K562 (cell line): ENCODE measurements around the gene SCGB1C2.

Experiments
- NFE2L1 ChIP-seq: fragments of 450-650 bp; IDR thresholded peaks from 2 replicates; pipeline ENCODE4 v1.6.1; 2016; ENCODE audit warnings: missing genetic modification characterization, low read depth, mild to moderate bottlenecking, missing compliant biosample characterization, moderate library complexity, borderline replicate concordance
- POLR2AphosphoS5 ChIP-seq: IDR thresholded peaks from 2 replicates; pipeline ENCODE4 v1.6.1; 2011; ENCODE audit warnings: mild to moderate bottlenecking, low read depth, low read length, moderate library complexity; ENCODE audit not compliant: control insufficient read depth, insufficient read depth
- RBM22 ChIP-seq: fragments of 200-400 bp; formaldehyde crosslinking; IDR thresholded peaks from 2 replicates; pipeline ENCODE4 v1.6.1; 2018; ENCODE audit warnings: low read length, low read depth; ENCODE audit not compliant: poor library complexity, severe bottlenecking
- SMARCA4 ChIP-seq: fragments of 450-650 bp; IDR thresholded peaks from 2 replicates; pipeline ENCODE4 v1.6.1; 2016
- STAT5B ChIP-seq: fragments of 250-450 bp; sonication (Bioruptor Pico); IDR thresholded peaks from 2 replicates; pipeline ENCODE4 v1.8.0; 2021; ENCODE audit warnings: mild to moderate bottlenecking, inconsistent platforms
- ZNF780A ChIP-seq: fragments of 250-450 bp; sonication (Bioruptor Pico); IDR thresholded peaks from 2 replicates; pipeline ENCODE4 v1.5.0; 2021; ENCODE audit warnings: mild to moderate bottlenecking

- TF ChIP-seq RBM22 (no peak), POLR2AphosphoS5 (no peak), SMARCA4 (no peak), STAT5B (CRISPR knock-in tag) (no peak), NFE2L1 (tag) (no peak), ZNF780A (CRISPR knock-in tag) (no peak)
Measured at GRCh38 chr17:143785-144281, 6.5 kb downstream of the SCGB1C2 start.
